ENCODE results near the gene CYP27C1.

- TF ChIP-seq, protein P1, sequence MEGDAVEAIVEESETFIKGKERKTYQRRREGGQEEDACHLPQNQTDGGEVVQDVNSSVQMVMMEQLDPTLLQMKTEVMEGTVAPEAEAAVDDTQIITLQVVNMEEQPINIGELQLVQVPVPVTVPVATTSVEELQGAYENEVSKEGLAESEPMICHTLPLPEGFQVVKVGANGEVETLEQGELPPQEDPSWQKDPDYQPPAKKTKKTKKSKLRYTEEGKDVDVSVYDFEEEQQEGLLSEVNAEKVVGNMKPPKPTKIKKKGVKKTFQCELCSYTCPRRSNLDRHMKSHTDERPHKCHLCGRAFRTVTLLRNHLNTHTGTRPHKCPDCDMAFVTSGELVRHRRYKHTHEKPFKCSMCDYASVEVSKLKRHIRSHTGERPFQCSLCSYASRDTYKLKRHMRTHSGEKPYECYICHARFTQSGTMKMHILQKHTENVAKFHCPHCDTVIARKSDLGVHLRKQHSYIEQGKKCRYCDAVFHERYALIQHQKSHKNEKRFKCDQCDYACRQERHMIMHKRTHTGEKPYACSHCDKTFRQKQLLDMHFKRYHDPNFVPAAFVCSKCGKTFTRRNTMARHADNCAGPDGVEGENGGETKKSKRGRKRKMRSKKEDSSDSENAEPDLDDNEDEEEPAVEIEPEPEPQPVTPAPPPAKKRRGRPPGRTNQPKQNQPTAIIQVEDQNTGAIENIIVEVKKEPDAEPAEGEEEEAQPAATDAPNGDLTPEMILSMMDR (IDR thresholded peaks at IDR 0.05), result no peak
- no peak for TF ChIP-seq POLR2A (IDR thresholded peaks at IDR 0.05)
These were observed 34.4 kb downstream of the CYP27C1 start for GRCh38 chr2:127185705-127186104.

Measured in adrenal gland (tissue), 5 donors.